HepG2 (cell line): ENCODE results near the gene NHSL1. TPM values are rescaled to one million over a fixed set of nuclear protein-coding genes. Genes with fewer than 3 reads are reported as not detected.

ENCODE experiments used
- ATAC-seq: fragments of 200-7000 bp; cut with Tn5 transposase; 3 replicates; pipeline ENCODE4 v1.9.1; 2020; ENCODE audit warnings: mild to moderate bottlenecking, moderate library complexity
- BruUV-seq: library from RNA; stranded (reverse); fragments of 400-500 nt; replicated peaks from 2 replicates; lab custom pipeline; 2021; lab: Mats Ljungman, UMichigan
- CTCF ChIA-PET: fragments of 300-600 bp; formaldehyde crosslinking; extraction: SDS; loops from one replicate; lab custom pipeline; 2021; ENCODE audit warnings: low total read pairs, inconsistent platforms, low intra/inter-chr PET ratio; lab: Yijun Ruan, JAX
- POLR2A ChIA-PET: fragments of 350-600 bp; sonication (Branson Sonifier 250); formaldehyde crosslinking; loops from one replicate; lab custom pipeline; 2020; ENCODE audit warnings: antibody characterized with exemption, inconsistent platforms; lab: Yijun Ruan, JAX
- DNase-seq: peaks from one replicate; pipeline ENCODE4 v3.0.0-alpha.2; 2015; ENCODE audit warnings: low spot score
- FAIRE-seq: peaks from 3 replicates; lab custom pipeline; 2011; peaks lifted over from hg19 to GRCh38; lab: Jason Lieb, UNC
- H2AFZ ChIP-seq: one replicate; pipeline ENCODE4 v1.6.1; 2011; ENCODE audit warnings: low read length, inconsistent platforms
- H3K27ac ChIP-seq: fragments of 300-600 bp; 3 replicates; pipeline ENCODE4 v1.8.0; 2011; ENCODE audit warnings: mixed run types, mild to moderate bottlenecking, mixed read lengths, low read length, inconsistent platforms; ENCODE audit not compliant: insufficient read depth; ENCODE audit errors: extremely low read length
- H3K27me3 ChIP-seq, 2 experiments: fragments of 200-600 bp in 1 of 2; 2 replicates in 1 of 2; 3 replicates in 1 of 2; pipeline versions ENCODE4 v1.6.0 to v1.8.0; 2011; ENCODE audit warnings: low read length in 2 of 2, mild to moderate bottlenecking in 2 of 2, moderate library complexity in 2 of 2, inconsistent platforms in 1 of 2; ENCODE audit not compliant: insufficient read depth in 2 of 2, control insufficient read depth in 1 of 2
- H3K36me3 ChIP-seq, 2 experiments: fragments of 200-600 bp in 1 of 2; replicated peaks in 1 of 2; 2 replicates in 1 of 2; 3 replicates in 1 of 2; pipeline versions ENCODE4 v1.5.1 to v1.8.0; 2011; ENCODE audit warnings: low read length in 2 of 2, inconsistent platforms in 1 of 2; ENCODE audit not compliant: insufficient read depth in 2 of 2, control insufficient read depth in 1 of 2
- H3K4me1 ChIP-seq: 2 replicates; pipeline ENCODE4 v1.5.1; 2012; ENCODE audit warnings: low read length, inconsistent platforms; ENCODE audit not compliant: insufficient read depth
- H3K4me2 ChIP-seq: 2 replicates; pipeline ENCODE4 v1.6.0; 2011; ENCODE audit warnings: low read depth, low read length, inconsistent platforms
- H3K4me3 ChIP-seq, 3 experiments: fragments of 200-600 bp in 1 of 3; sonication (generic), shearing (Covaris generic) in 1 of 3; replicated peaks in 1 of 3; 2 replicates each; pipeline ENCODE4 v1.5.1; 2011 to 2016; ENCODE audit warnings: low read length in 3 of 3, inconsistent platforms in 2 of 3, low read depth in 2 of 3, mild to moderate bottlenecking in 2 of 3, control low read depth in 1 of 3, mixed read lengths in 1 of 3; ENCODE audit not compliant: insufficient read depth in 1 of 3
- H3K79me2 ChIP-seq: one replicate; pipeline ENCODE4 v1.6.1; 2011; ENCODE audit warnings: low read length, inconsistent platforms; ENCODE audit not compliant: insufficient read depth
- H3K9ac ChIP-seq: 2 replicates; pipeline ENCODE4 v1.6.0; 2011; ENCODE audit warnings: mild to moderate bottlenecking, low read depth, low read length, inconsistent platforms; ENCODE audit not compliant: insufficient read depth
- H3K9me3 ChIP-seq: 2 replicates; pipeline ENCODE4 v1.5.1; 2012; ENCODE audit warnings: mild to moderate bottlenecking, low read length
- H4K20me1 ChIP-seq: 2 replicates; pipeline ENCODE4 v1.6.0; 2011; ENCODE audit warnings: inconsistent platforms, mild to moderate bottlenecking, low read length, moderate library complexity; ENCODE audit not compliant: insufficient read depth
- HCFC1 ChIP-seq: fragments of 150-350 bp; IDR thresholded peaks from 2 replicates; pipeline ENCODE4 v1.6.1; 2014; ENCODE audit warnings: low read depth, low read length
- ISX ChIP-seq: sonication (generic); formaldehyde crosslinking; conservative IDR thresholded peaks from 2 replicates; pipeline ENCODE4 v1.5.0; 2020; ENCODE audit warnings: missing genetic modification reagents
- MEF2D ChIP-seq: sonication (generic); formaldehyde crosslinking; IDR thresholded peaks from 2 replicates; pipeline ENCODE4 v1.5.1; 2020; ENCODE audit warnings: mild to moderate bottlenecking, missing genetic modification reagents
- MEIS1 ChIP-seq: sonication (generic); formaldehyde crosslinking; IDR thresholded peaks from 2 replicates; pipeline ENCODE4 v1.9.0; 2021; ENCODE audit warnings: mild to moderate bottlenecking, missing genetic modification reagents, moderate library complexity, borderline replicate concordance
- PHB2 ChIP-seq: fragments of 450-650 bp; IDR thresholded peaks from 2 replicates; pipeline ENCODE4 v1.6.1; 2018; ENCODE audit not compliant: partially characterized antibody
- RORA ChIP-seq: sonication (generic); formaldehyde crosslinking; IDR thresholded peaks from 2 replicates; pipeline ENCODE4 v1.5.0; 2020; ENCODE audit warnings: mild to moderate bottlenecking, missing genetic modification reagents, moderate library complexity
- SOX6 ChIP-seq, 2 experiments: fragments of 450-650 bp in 1 of 2; sonication (generic) in 1 of 2; formaldehyde crosslinking in 1 of 2; IDR thresholded peaks; 2 replicates each; pipeline versions ENCODE4 v1.4.0 to v1.6.1; 2017 to 2020; ENCODE audit warnings: antibody characterized with exemption in 1 of 2, mild to moderate bottlenecking in 1 of 2, missing genetic modification reagents in 1 of 2
- UBTF ChIP-seq: sonication (generic); formaldehyde crosslinking; IDR thresholded peaks from 2 replicates; pipeline ENCODE4 v1.4.0; 2020; ENCODE audit warnings: mild to moderate bottlenecking, missing genetic modification reagents
- ZFP90 ChIP-seq: sonication (generic); formaldehyde crosslinking; IDR thresholded peaks from 2 replicates; pipeline ENCODE4 v1.8.0; 2022; ENCODE audit warnings: missing genetic modification reagents, mild to moderate bottlenecking, inconsistent platforms, borderline replicate concordance
- ZGPAT ChIP-seq: IDR thresholded peaks from 2 replicates; pipeline ENCODE4 v1.6.1; 2016; ENCODE audit warnings: mild to moderate bottlenecking
- ZNF597 ChIP-seq: sonication (generic); formaldehyde crosslinking; IDR thresholded peaks from 2 replicates; pipeline ENCODE4 v1.5.0; 2020; ENCODE audit warnings: missing genetic modification reagents
- ZNF709 ChIP-seq: sonication (generic); formaldehyde crosslinking; IDR thresholded peaks from 2 replicates; pipeline ENCODE4 v1.5.0; 2020; ENCODE audit warnings: mild to moderate bottlenecking, missing genetic modification reagents
- ZXDC ChIP-seq: sonication (generic); formaldehyde crosslinking; IDR thresholded peaks from 2 replicates; pipeline ENCODE4 v1.5.0; 2020; ENCODE audit warnings: mild to moderate bottlenecking, missing genetic modification reagents
- WGBS: methylation state at CpG from one replicate; pipeline ENCODE4 v1.1.6; 2017; ENCODE audit warnings: low lambda C conversion rate; 5-methylcytosine and 5-hydroxymethylcytosine counted together
- in situ Hi-C: cut with HindIII; loops from 2 replicates; pipeline ENCODE4 v1.10.0; 2017; ENCODE audit warnings: low pct_unique_long_range_greater_than_20kb; ENCODE audit not compliant: extremely low pct_ligation_motif_present
- intact Hi-C: fragments of 100-400 bp; cut with micrococcal nuclease; formaldehyde crosslinking; loops from one replicate; pipeline ENCODE4 v1.10.0; 2022; ENCODE audit not compliant: unreplicated experiment
- polyA plus RNA-seq, 8 experiments: library from polyadenylated mRNA; depleted of rRNA in 3 of 8; stranded (reverse) in 7 of 8; unstranded in 1 of 8; fragments of >200 nt; fragmentation: Illumina TruSeq in 4 of 8; extraction: Trizol in 4 of 8; gene quantifications; 2 replicates each; pipeline versions ENCODE4 v1.2.1 to v1.2.3, GENCODE V29; 2011 to 2016; ENCODE audit warnings: low read depth in 4 of 8, missing spikeins in 1 of 8, mixed read lengths in 1 of 8; ENCODE audit not compliant: insufficient read depth in 1 of 8
- total RNA-seq, 5 experiments: library from RNA; depleted of rRNA; stranded (reverse); fragments of >200 nt; fragmentation: Illumina TruSeq; extraction: Trizol; gene quantifications; 2 replicates each; pipeline ENCODE4 v1.2.3, GENCODE V29; 2016; ENCODE audit warnings: low read depth in 1 of 5

The NHSL1 gene
- total and polyA plus RNA-seq, 2 of the 13 experiments (the other 11 are each of a cell fraction or from before 2014, with no cell fraction given): 24.9 to 53.6 TPM

- no peak for ATAC-seq
- ChIA-PET POLR2A (interaction anchor here (3.2 kb wide), 1 partner anchor 18 kb away, joined by 11 read pairs; no protein-coding TSS in a partner anchor), CTCF (no interaction called here)
- Histone ChIP-seq H3K36me3 (no peaks in the 10 kb centered on the region), H3K27ac (no peak overlapping the region), H3K27me3 (no peaks in the 10 kb centered on the region), H3K4me1 (peaks cover 70% of the 10 kb centered on the region), H3K9me3 (no peaks in the 10 kb centered on the region), H3K4me3 (no peak overlapping the region), H4K20me1 (no peaks in the 10 kb centered on the region; the same call in 1 of the 2 replicates), H3K4me2 (no peak overlapping the region), H3K79me2 (peaks cover 62% of the 10 kb centered on the region), H2AFZ (no peak overlapping the region), H3K9ac (no peak overlapping the region)
- in situ Hi-C loops (no loop called here), intact Hi-C loops (no loop called here)
- 95% methylated on average over 4 of the region's 4 CpGs for WGBS
- no peak for FAIRE-seq
- no TSS peak for BruUV-seq
- no peak for DNase-seq
- TF ChIP-seq ZFP90: no peak
- TF ChIP-seq MEIS1 (CRISPR knock-in tag): no peak
- no peak for TF ChIP-seq ISX (CRISPR knock-in tag)
- TF ChIP-seq ZGPAT (CRISPR knock-in tag): no peak
- TF ChIP-seq ZNF597: no peak
- TF ChIP-seq RORA (CRISPR knock-in tag): no peak
- TF ChIP-seq ZNF709: no peak
- TF ChIP-seq ZXDC (CRISPR knock-in tag): no peak
- no peak for TF ChIP-seq PHB2
- TF ChIP-seq SOX6 (IDR thresholded peaks at IDR 0.05): no peak
- TF ChIP-seq SOX6 (CRISPR knock-in tag; IDR thresholded peaks at IDR 0.05): no peak
- TF ChIP-seq UBTF (CRISPR knock-in tag): no peak
- TF ChIP-seq MEF2D (CRISPR knock-in tag): no peak
- TF ChIP-seq HCFC1: no peak
These were observed 26.1 kb upstream of the NHSL1 start for GRCh38 chr6:138525355-138525754.
